ENCODE measurements around the gene SRPRB.

Gene SRPRB

GRCh38 chr3:133832802-133833144, 27.2 kb downstream of the SRPRB start:
- Histone ChIP-seq H3K9me3 (ENCODE audit: control insufficient read depth, insufficient read depth, low read length) (no peaks in the 10 kb centered on the region), H3F3A (ENCODE audit: control insufficient read depth, insufficient read depth) (no peaks in the 10 kb centered on the region), H3K27ac (ENCODE audit: low read depth, low read length) (no peak overlapping the region), H3K4me1 (ENCODE audit: control insufficient read depth, low read length) (no peaks in the 10 kb centered on the region), H3K4me3 (ENCODE audit: low read length) (no peak overlapping the region), H4K20me1 (ENCODE audit: control insufficient read depth, insufficient read depth, low read depth, low read length) (no peaks in the 10 kb centered on the region), H3K4me2 (ENCODE audit: low read length) (no peak overlapping the region), H3K27me3 (ENCODE audit: control insufficient read depth, low read length) (no peaks in the 10 kb centered on the region), H3K36me3 (ENCODE audit: control insufficient read depth, low read length) (no peaks in the 10 kb centered on the region), H3K9me2 (replicated peaks; ENCODE audit: control insufficient read depth, low read length) (no peaks in the 10 kb centered on the region), H3K79me2 (ENCODE audit: control insufficient read depth, low read length) (no peaks in the 10 kb centered on the region)
- no peak for TF ChIP-seq CTCF (IDR thresholded peaks at IDR 0.05; ENCODE audit: low read depth, low read length, poor library complexity, severe bottlenecking)

- TF ChIP-seq CTCF (IDR thresholded peaks at IDR 0.05; ENCODE audit: low read depth, low read length, poor library complexity, severe bottlenecking) (no peak), EZH2phosphoT487 (IDR thresholded peaks at IDR 0.05; ENCODE audit: borderline replicate concordance, low read length) (no peak)
- H3K27ac ChIP-seq (ENCODE audit: low read depth, low read length) = no peak overlapping the region
- H3F3A ChIP-seq (ENCODE audit: control insufficient read depth, insufficient read depth) = no peaks in the 10 kb centered on the region
- no peaks in the 10 kb centered on the region for H3K4me1 ChIP-seq (ENCODE audit: control insufficient read depth, low read length)
- no peak overlapping the region for H3K4me3 ChIP-seq (ENCODE audit: low read length)
- no peaks in the 10 kb centered on the region for H4K20me1 ChIP-seq (ENCODE audit: control insufficient read depth, insufficient read depth, low read depth, low read length)
- no peaks in the 10 kb centered on the region for H3K36me3 ChIP-seq (ENCODE audit: control insufficient read depth, low read length)
- H3K79me2 ChIP-seq (ENCODE audit: control insufficient read depth, low read length) = no peaks in the 10 kb centered on the region
- H3K9me2 ChIP-seq (replicated peaks; ENCODE audit: control insufficient read depth, low read length) = no peaks in the 10 kb centered on the region
- H3K4me2 ChIP-seq (ENCODE audit: low read length) = no peak overlapping the region
- H3K9me3 ChIP-seq (ENCODE audit: control insufficient read depth, insufficient read depth, low read length) = no peaks in the 10 kb centered on the region
- H3K27me3 ChIP-seq (ENCODE audit: control insufficient read depth, low read length) = no peaks in the 10 kb centered on the region
Observed at GRCh38 chr3:133833267-133833666, 27.7 kb downstream of the SRPRB start.

- TF ChIP-seq CTCF (IDR thresholded peaks at IDR 0.05; ENCODE audit: low read depth, low read length, poor library complexity, severe bottlenecking) (no peak), EZH2phosphoT487 (IDR thresholded peaks at IDR 0.05; ENCODE audit: borderline replicate concordance, low read length) (no peak)
- no peak overlapping the region for H3K4me3 ChIP-seq (ENCODE audit: low read length)
- no peaks in the 10 kb centered on the region for H3K9me2 ChIP-seq (replicated peaks; ENCODE audit: control insufficient read depth, low read length)
- no peak overlapping the region for H3K4me2 ChIP-seq (ENCODE audit: low read length)
- no peaks in the 10 kb centered on the region for H3K27me3 ChIP-seq (ENCODE audit: control insufficient read depth, low read length)
- no peaks in the 10 kb centered on the region for H4K20me1 ChIP-seq (ENCODE audit: control insufficient read depth, insufficient read depth, low read depth, low read length)
- no peak overlapping the region for H3K27ac ChIP-seq (ENCODE audit: low read depth, low read length)
- no peaks in the 10 kb centered on the region for H3K9me3 ChIP-seq (ENCODE audit: control insufficient read depth, insufficient read depth, low read length)
- no peaks in the 10 kb centered on the region for H3K4me1 ChIP-seq (ENCODE audit: control insufficient read depth, low read length)
- H3F3A ChIP-seq (ENCODE audit: control insufficient read depth, insufficient read depth) = no peaks in the 10 kb centered on the region
- H3K36me3 ChIP-seq (ENCODE audit: control insufficient read depth, low read length) = no peaks in the 10 kb centered on the region
- no peaks in the 10 kb centered on the region for H3K79me2 ChIP-seq (ENCODE audit: control insufficient read depth, low read length)
Observed at GRCh38 chr3:133833880-133834620, 28.4 kb downstream of the SRPRB start.
